CD14-positive monocyte (primary cell): ENCODE data around the gene BAIAP3. TPM values are rescaled to one million over a fixed set of nuclear protein-coding genes. Genes with fewer than 3 reads are reported as not detected.
A peak's percentile ranks its signal among the peaks of the same experiment; 100 is the strongest.

ENCODE experiments used
- DNase-seq, 3 donors: peaks; one replicate each; pipeline ENCODE4 v3.0.0-alpha.2; 2011 to 2022
- H2AFZ ChIP-seq: 2 replicates; pipeline ENCODE4 v1.6.0; 2012; ENCODE audit warnings: mild to moderate bottlenecking, low read depth, low read length, inconsistent platforms; ENCODE audit not compliant: insufficient read depth, poor library complexity, severe bottlenecking
- H3K27ac ChIP-seq, 2 donors: 1 replicate in 1 of 2; 2 replicates in 1 of 2; pipeline ENCODE4 v1.5.1; 2012 to 2013; ENCODE audit warnings: low read length in 2 of 2, control low read depth in 1 of 2, inconsistent platforms in 1 of 2, low read depth in 1 of 2, mild to moderate bottlenecking in 1 of 2
- H3K27me3 ChIP-seq, 2 donors: one replicate each; pipeline versions ENCODE4 v1.6.0 to v1.6.1; 2011 to 2013; ENCODE audit warnings: low read length in 2 of 2; ENCODE audit not compliant: control insufficient read depth in 2 of 2, insufficient read depth in 2 of 2
- H3K36me3 ChIP-seq, 2 donors: replicated peaks in 1 of 2; 1 replicate in 1 of 2; 2 replicates in 1 of 2; pipeline versions ENCODE4 v1.5.1 to v1.6.1; 2012 to 2013; ENCODE audit warnings: low read length in 2 of 2, control low read depth in 1 of 2, inconsistent platforms in 1 of 2, mild to moderate bottlenecking in 1 of 2; ENCODE audit not compliant: insufficient read depth in 2 of 2, control insufficient read depth in 1 of 2
- H3K4me1 ChIP-seq, 2 donors: 1 replicate in 1 of 2; 2 replicates in 1 of 2; pipeline versions ENCODE4 v1.5.1 to v1.6.1; 2012 to 2013; ENCODE audit warnings: low read length in 2 of 2, control low read depth in 1 of 2, inconsistent platforms in 1 of 2, mild to moderate bottlenecking in 1 of 2, moderate library complexity in 1 of 2; ENCODE audit not compliant: insufficient read depth in 2 of 2, control insufficient read depth in 1 of 2
- H3K4me2 ChIP-seq: replicated peaks from 2 replicates; pipeline ENCODE3; 2012; ENCODE audit warnings: low read length, moderate library complexity, mild to moderate bottlenecking; ENCODE audit not compliant: poor library complexity, severe bottlenecking; ENCODE audit errors: extremely low read depth
- H3K4me3 ChIP-seq, 3 experiments: fragments of 200-600 bp in 1 of 3; sonication (generic) in 1 of 3; replicated peaks in 1 of 3; 1 replicate in 2 of 3; 2 replicates in 1 of 3; pipeline ENCODE4 v1.5.1; 2011 to 2013; ENCODE audit warnings: low read length in 3 of 3, mild to moderate bottlenecking in 3 of 3, control low read depth in 2 of 3, low read depth in 2 of 3, inconsistent platforms in 1 of 3, moderate library complexity in 1 of 3
- H3K79me2 ChIP-seq: 2 replicates; pipeline ENCODE4 v1.6.0; 2012; ENCODE audit warnings: mild to moderate bottlenecking, control low read depth, inconsistent platforms, low read length, moderate library complexity; ENCODE audit not compliant: insufficient read depth
- H3K9ac ChIP-seq: 2 replicates; pipeline ENCODE4 v1.6.0; 2017; ENCODE audit warnings: low read length, mild to moderate bottlenecking; ENCODE audit not compliant: insufficient read depth, poor library complexity, severe bottlenecking
- H3K9me3 ChIP-seq, 2 donors: replicated peaks in 1 of 2; 1 replicate in 1 of 2; 2 replicates in 1 of 2; pipeline versions ENCODE4 v1.5.1 to v1.6.1; 2012 to 2013; ENCODE audit warnings: low read length in 2 of 2, control low read depth in 1 of 2; ENCODE audit not compliant: control insufficient read depth in 1 of 2, insufficient read depth in 1 of 2
- H4K20me1 ChIP-seq: 2 replicates; pipeline ENCODE4 v1.6.0; 2012; ENCODE audit warnings: mild to moderate bottlenecking, low read length, control low read depth, moderate library complexity; ENCODE audit not compliant: insufficient read depth
- H3K27ac Mint-ChIP-seq, 7 donors: one replicate each; pipeline ENCODE4 v1.8.0; 2020; ENCODE audit warnings: mild to moderate bottlenecking in 7 of 7, mixed read lengths in 7 of 7, moderate library complexity in 6 of 7, inconsistent platforms in 2 of 7
- H3K27me3 Mint-ChIP-seq, 3 donors: one replicate each; pipeline ENCODE4 v1.8.0; 2021 to 2022; ENCODE audit warnings: low read depth in 3 of 3, mild to moderate bottlenecking in 3 of 3, mixed read lengths in 3 of 3, moderate library complexity in 3 of 3, inconsistent platforms in 1 of 3
- H3K36me3 Mint-ChIP-seq, 2 donors: one replicate each; pipeline ENCODE4 v1.8.0; 2020; ENCODE audit warnings: mixed read lengths in 2 of 2, inconsistent platforms in 1 of 2, mild to moderate bottlenecking in 1 of 2
- H3K4me1 Mint-ChIP-seq: one replicate; pipeline ENCODE4 v1.8.0; 2020; ENCODE audit warnings: mild to moderate bottlenecking, mixed read lengths
- H3K4me3 Mint-ChIP-seq, 2 donors: one replicate each; pipeline ENCODE4 v1.8.0; 2020; ENCODE audit warnings: mild to moderate bottlenecking in 2 of 2, mixed read lengths in 2 of 2, moderate library complexity in 1 of 2
- H3K9me3 Mint-ChIP-seq, 7 donors: one replicate each; pipeline ENCODE4 v1.8.0; 2020 to 2022; ENCODE audit warnings: mixed read lengths in 7 of 7, mild to moderate bottlenecking in 6 of 7, moderate library complexity in 6 of 7, inconsistent platforms in 2 of 7
- CTCF ChIP-seq: fragments of 200-600 bp; IDR thresholded peaks from one replicate; pipeline ENCODE4 v1.8.0; 2022; ENCODE audit warnings: antibody characterized with exemption, mild to moderate bottlenecking
- WGBS: methylation state at CpG from one replicate; pipeline ENCODE4 v1.1.5; 2013; ENCODE audit warnings: missing lambda C conversion rate; ENCODE audit not compliant: insufficient coverage; 5-methylcytosine and 5-hydroxymethylcytosine counted together
- intact Hi-C, 2 donors: fragments of 100-400 bp; cut with micrococcal nuclease; formaldehyde crosslinking; loops; one replicate each; pipeline versions ENCODE4 v1.15.0 to v1.15.1; 2023
- polyA plus RNA-seq, 3 donors: library from polyadenylated mRNA; depleted of rRNA in 1 of 3; unstranded in 2 of 3; stranded (reverse) in 1 of 3; fragments of 300-500 nt in 2 of 3; fragments of >200 nt in 1 of 3; fragmentation: Illumina TruSeq in 2 of 3; gene quantifications; 1 replicate in 2 of 3; 2 replicates in 1 of 3; pipeline ENCODE4 v1.2.3, GENCODE V29; 2012 to 2021

The BAIAP3 gene
- polyA plus RNA-seq, 3 donors: 1.0 TPM; not detected in 2

- H3K9me3 Mint-ChIP-seq: peaks cover 0 to 26% (median 8%) of the 10 kb centered on the region in 7 donors
- intact Hi-C loops: no loop called here
- no peak for DNase-seq
- peak overlapping the region in 1 of 2 donors; percentile 71 for H3K4me3 Mint-ChIP-seq
- Histone ChIP-seq H3K4me1 (peaks cover 13 to 32% of the 10 kb centered on the region in 2 donors), H2AFZ (no peak overlapping the region), H3K9me3 (peaks cover 3 to 11% of the 10 kb centered on the region in 2 donors), H3K27me3 (peaks cover 42 to 59% of the 10 kb centered on the region in 2 donors), H3K9ac (no peak overlapping the region), H4K20me1 (no peaks in the 10 kb centered on the region), H3K4me3 (no peak overlapping the region), H3K27ac (no peak overlapping the region), H3K4me2 (no peak overlapping the region), H3K36me3 (no peaks in the 10 kb centered on the region), H3K79me2 (no peaks in the 10 kb centered on the region)
- WGBS: 46% methylated on average over 9 of the region's 16 CpGs
- TF ChIP-seq CTCF: no peak
- no peak overlapping the region for H3K27ac Mint-ChIP-seq
- peaks cover 17% of the 10 kb centered on the region for H3K4me1 Mint-ChIP-seq
- H3K27me3 Mint-ChIP-seq: peaks cover 50 to 66% (median 59%) of the 10 kb centered on the region in 3 donors
- H3K36me3 Mint-ChIP-seq: peaks cover 0 to 2% of the 10 kb centered on the region in 2 donors
These were observed 1.9 kb downstream of the BAIAP3 start for GRCh38 chr16:1335211-1335971.

- Histone ChIP-seq H3K9ac (no peak overlapping the region), H3K9me3 (peaks cover 0 to 11% of the 10 kb centered on the region in 2 donors), H3K4me2 (no peak overlapping the region), H3K27ac (no peak overlapping the region), H3K27me3 (peaks cover 42 to 56% of the 10 kb centered on the region in 2 donors), H3K79me2 (no peaks in the 10 kb centered on the region), H3K4me1 (peaks cover 13 to 32% of the 10 kb centered on the region in 2 donors), H3K4me3 (no peak overlapping the region), H3K36me3 (no peaks in the 10 kb centered on the region), H2AFZ (no peak overlapping the region), H4K20me1 (no peaks in the 10 kb centered on the region)
- intact Hi-C loops: no loop called here
- 20% methylated on average over 6 of the region's 12 CpGs for WGBS
- H3K4me1 Mint-ChIP-seq: peaks cover 17% of the 10 kb centered on the region
- H3K9me3 Mint-ChIP-seq: peaks cover 0 to 21% (median 5%) of the 10 kb centered on the region in 7 donors
- peaks cover 0 to 2% of the 10 kb centered on the region in 2 donors for H3K36me3 Mint-ChIP-seq
- peaks cover 50 to 60% (median 53%) of the 10 kb centered on the region in 3 donors for H3K27me3 Mint-ChIP-seq
- peak overlapping the region in 1 of 2 donors; percentile 15 for H3K4me3 Mint-ChIP-seq
- no peak for TF ChIP-seq CTCF
- H3K27ac Mint-ChIP-seq: no peak overlapping the region
- no peak for DNase-seq
These were observed 2.6 kb downstream of the BAIAP3 start for GRCh38 chr16:1335996-1336395.
